Stimulated activated CD8-positive, alpha-beta memory T cell treated with anti-CD3 and anti-CD28 coated beads, Interleukin-12 subunit alpha, Interleukin-12 subunit beta, amount 100 ng/mL, for 4 hours (primary cell): ENCODE results near the gene REPIN1.

ENCODE experiments used
- DNase-seq: peaks from one replicate; pipeline ENCODE4 v3.0.0-alpha.2; 2020; ENCODE audit warnings: low read depth

The REPIN1 gene

GRCh38 chr7:150407588-150408392 is 39.2 kb downstream of the REPIN1 start:
- DNase-seq: no peak

DNA sequence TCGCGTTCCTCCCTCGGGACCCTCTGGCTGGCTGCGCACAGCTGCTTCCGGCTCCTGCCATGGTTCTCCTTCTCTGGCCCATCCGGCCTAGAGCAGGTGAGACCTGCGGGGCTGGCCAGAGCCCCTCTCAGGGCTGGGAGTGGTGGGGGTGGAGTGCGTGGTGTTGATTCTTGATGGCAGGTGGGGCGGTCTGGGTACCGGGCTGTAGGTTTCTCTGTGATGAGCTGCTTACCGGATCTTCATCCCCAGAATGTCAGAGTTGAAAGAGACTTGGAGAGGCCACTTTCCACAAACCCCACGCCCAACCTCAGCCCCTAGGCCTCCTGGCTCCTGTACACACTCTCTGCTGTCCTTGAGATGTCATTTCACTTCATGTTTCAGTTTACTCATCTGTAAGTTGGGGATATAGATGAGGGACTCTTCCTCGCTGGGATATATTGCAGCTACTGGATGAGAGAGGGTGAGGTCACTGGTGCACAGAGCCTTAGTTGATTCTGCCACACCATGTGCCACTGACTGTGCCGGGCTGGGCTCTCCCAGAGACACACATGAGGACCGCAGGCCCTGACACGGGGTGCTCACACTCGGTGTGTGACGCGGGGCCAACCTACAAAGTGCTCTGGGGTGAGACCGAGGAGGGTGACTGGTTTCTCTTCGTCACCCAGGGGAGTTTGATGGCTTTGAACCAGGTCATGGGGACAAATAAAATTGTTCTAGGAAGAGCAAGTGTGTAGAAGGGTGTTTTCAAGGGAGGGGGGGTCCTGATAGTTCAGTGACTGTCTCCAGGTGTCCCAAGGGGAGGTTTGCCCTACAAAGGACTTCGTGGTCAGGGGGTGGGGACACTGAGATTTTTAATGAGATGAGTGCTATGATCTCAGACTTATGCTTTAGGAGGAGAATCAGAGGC is 40.0 kb downstream of the REPIN1 start:
- DNase-seq: no peak

- DNase-seq: no peak
These were observed 40.8 kb downstream of the REPIN1 start for GRCh38 chr7:150409300-150410030.

- no peak for DNase-seq
These were observed 41.5 kb downstream of the REPIN1 start for GRCh38 chr7:150410131-150410530.

DNA sequence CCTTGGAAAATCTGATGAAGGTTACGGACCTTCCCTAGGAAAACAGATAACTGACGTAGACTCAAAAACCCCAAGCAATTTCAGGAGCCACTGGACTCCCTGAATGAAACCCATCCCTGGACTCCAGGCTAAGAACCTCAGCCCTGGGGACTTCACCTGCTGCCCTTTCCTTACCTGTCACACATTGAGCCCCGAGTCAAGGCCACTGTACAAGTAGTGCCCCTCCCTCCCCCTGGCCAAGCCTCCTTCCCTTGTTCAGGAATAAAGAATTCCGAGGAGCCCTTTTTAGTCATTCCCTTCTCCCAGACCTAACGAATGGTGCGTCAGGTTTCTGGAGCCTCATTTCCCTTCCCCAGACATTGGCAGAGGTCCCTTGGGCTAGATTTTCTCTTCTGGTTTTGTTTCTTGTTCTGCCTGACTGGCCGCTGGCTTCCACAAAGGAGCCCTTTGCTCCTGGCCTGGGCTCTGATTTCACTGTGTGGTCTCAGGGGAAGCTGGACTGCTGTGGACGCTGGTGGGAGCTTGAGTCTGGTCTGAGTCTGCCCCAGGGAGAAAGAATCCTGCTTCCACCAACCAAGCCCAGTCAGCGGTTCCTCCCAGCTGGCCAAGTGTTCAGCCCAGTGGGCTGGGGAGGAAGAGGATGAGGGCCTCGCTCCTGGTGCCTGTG is 42.2 kb downstream of the REPIN1 start:
- no peak for DNase-seq

DNA sequence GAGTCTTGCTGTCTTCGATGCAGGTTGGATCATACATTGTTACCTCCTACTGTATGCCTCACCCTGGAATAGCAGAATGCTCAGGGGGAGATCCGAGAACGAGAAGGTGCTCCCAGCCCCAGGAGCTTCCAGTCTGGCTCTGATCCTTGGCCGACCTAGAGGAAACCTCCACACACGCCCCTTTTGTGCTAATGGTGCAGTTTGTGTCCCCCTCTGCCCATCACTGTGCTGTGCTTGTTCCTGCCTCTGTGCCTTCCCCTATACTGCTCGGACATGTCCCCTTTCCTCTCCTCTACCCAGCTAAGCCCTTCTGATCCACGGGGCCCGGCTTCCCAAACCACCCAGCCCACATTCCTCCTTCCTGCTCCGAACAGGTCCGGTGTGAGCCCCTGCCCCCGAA is 43.0 kb downstream of the REPIN1 start:
- DNase-seq: no peak

DNA sequence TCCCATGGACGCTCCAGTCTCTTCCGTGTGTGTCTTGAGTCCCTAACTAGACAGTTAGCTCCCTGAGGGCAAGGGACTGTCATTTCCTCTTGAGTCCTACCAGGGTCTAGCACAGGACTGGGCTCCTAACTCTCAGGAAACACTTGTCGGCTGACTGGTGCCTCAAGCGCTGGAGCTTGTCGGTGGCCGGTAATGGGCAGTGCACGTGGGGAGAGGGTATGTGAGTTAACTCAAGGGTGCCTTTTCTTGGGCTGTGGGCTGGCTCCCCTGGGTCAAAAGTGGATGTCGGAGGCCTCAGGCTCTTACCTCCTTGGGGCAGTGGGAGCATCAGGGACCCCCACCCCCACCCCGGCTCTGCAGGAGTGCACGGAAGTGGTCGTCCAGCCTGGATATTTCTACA is 43.4 kb downstream of the REPIN1 start:
- DNase-seq: no peak

- DNase-seq: no peak
These were observed 44.2 kb downstream of the REPIN1 start for GRCh38 chr7:150412518-150413488.

- no peak for DNase-seq
These were observed 45.0 kb downstream of the REPIN1 start for GRCh38 chr7:150413640-150414081.

DNA sequence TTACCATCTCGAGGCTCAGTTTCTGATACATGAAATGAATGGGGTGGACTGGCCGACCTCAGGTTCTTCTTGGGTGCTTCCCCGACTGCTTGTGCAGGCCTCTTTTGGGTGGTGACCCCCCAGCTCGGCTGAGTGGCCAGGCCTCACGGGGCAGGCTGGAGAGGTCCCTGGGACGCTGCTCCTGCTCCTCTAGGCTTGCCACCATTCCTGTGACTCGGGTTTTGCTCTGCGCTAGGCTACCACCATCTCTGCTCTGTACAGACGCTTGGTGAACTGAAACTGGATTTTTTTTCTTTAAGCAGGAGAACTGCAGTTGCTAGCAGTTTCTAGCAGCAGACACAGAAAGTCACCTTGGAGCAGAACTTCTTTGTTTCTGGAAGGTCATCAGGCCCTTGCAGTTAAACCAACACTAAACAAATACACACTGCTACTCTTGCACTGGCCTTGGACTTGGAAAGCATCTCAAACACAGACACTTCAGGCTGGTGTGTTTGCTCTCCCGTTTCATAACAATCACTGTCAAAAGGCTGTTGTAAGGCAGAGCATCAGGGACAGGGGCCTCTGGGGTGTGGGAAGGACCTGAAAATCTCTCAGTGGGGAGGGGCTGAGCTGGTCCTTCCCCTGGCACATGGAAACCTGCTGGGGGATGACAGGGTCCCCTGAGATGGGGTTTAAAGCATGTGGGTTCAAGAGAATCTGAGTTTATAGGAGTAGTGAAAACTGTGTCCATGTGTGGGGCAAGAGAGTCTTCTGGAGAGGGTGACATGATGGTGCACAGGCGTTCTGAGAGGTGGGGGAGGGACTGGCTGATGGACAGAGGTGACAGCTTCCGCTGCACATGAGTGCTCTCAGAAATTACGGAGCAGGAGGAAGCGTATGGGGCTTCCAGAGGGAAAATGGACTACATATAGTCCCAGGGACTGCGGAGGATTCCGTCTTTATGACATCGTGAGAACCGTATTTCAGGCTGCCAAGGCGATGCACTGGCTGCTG is 46.8 kb downstream of the REPIN1 start:
- DNase-seq: no peak

GRCh38 chr7:150417239-150417638 is 48.6 kb downstream of the REPIN1 start:
- no peak for DNase-seq

DNA sequence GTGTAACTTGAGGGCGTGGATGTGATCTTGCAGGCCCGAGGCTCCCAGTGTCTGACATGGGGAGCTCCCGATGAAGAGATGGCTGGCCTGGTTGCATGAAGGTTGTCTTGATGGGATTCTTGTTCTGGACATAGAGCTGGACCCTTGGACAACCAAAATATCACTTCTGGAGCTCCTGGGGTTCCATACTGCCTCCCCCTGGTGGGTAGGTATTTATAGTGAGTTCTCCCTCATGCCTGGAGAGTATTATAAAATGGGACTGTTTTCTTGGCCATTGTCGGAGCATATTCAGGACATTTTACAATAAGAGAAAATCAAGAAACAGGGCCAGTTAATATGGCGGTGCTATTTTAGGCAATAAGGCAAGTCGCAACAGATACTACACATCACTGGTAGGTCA is 49.2 kb downstream of the REPIN1 start:
- DNase-seq: no peak

GRCh38 chr7:150420242-150420641 is 51.6 kb downstream of the REPIN1 start:
- DNase-seq: no peak

DNA sequence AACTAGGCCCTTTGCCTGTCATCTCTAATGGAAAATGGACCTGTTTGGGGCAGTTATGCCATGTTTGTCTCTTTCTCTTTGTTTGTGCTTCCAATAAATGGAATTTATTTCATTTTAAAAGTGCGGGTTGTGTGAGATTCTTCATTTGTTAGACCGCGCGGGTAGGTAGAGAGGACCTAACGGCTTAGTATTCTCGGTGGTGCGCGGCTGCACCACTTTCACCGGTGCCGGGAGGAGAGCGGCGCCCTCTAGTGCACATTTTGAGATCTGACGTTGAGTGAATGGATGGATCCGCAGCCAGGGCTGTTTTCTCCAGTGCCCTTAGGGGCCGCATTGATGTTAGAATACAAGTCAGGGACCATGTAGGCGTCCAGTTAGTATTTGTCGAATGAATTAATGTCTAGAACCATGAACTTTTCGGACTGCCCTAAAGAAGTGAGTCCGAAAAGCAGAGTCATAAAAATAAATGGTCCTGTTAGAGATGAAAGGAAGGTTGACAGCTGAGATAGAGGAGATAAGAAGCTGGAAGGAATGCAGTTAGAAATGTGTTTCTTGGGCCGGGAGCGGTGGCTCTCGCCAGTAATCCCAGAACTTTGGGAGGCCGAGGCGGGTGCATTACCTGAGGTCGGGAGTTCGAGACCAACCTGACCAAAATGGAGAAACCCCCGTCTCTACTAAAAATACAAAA is 52.5 kb downstream of the REPIN1 start:
- peak; percentile 72 for DNase-seq

DNA sequence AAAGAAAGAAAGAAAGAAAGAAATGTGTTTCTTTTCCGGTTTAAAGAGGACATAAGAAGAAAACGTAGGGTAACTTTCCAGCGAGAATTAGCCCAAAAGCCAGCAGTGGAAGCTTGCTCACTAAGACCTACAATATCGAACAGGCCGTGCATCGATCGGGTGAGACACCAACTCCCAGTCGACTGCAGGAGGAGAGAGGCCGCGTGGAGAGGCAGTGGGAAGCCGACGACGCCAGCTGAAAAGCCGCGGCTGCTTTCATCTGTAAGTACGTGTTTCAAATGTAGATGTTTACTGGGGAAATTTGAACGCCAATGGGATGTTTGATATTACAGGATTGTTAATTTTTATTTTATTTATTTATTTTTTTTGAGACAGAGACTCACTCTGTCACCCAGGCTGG is 53.2 kb downstream of the REPIN1 start:
- DNase-seq: no peak
